M059J (cell line): ENCODE data around the gene VAV2. TPM values are rescaled to one million over a fixed set of nuclear protein-coding genes. Genes with fewer than 3 reads are reported as not detected.
"Not testable (repeated sequence)": the region's sequence is repeated elsewhere in the genome, so short reads cannot be mapped to it uniquely, and the experiment has no call there.

Source experiments
- DNase-seq: peaks from one replicate; pipeline ENCODE4 v3.0.0-alpha.2; 2012; ENCODE audit warnings: low read depth
- total RNA-seq: library from RNA; depleted of rRNA; stranded (reverse); fragments of >200 nt; shearing (Covaris generic); gene quantifications from 2 replicates; pipeline ENCODE4 v1.2.3, GENCODE V29; 2014

Gene VAV2
- total RNA-seq, 1 experiment from 2014 or later = 17.2 TPM

GRCh38 chr9:133754688-133755227 lies 237.4 kb downstream of the VAV2 start:
- DNase-seq = no peak

GRCh38 chr9:133754187-133754586 lies 237.9 kb downstream of the VAV2 start:
- DNase-seq = no peak

GRCh38 chr9:133752739-133753446 lies 239.2 kb downstream of the VAV2 start:
- no peak for DNase-seq

DNA sequence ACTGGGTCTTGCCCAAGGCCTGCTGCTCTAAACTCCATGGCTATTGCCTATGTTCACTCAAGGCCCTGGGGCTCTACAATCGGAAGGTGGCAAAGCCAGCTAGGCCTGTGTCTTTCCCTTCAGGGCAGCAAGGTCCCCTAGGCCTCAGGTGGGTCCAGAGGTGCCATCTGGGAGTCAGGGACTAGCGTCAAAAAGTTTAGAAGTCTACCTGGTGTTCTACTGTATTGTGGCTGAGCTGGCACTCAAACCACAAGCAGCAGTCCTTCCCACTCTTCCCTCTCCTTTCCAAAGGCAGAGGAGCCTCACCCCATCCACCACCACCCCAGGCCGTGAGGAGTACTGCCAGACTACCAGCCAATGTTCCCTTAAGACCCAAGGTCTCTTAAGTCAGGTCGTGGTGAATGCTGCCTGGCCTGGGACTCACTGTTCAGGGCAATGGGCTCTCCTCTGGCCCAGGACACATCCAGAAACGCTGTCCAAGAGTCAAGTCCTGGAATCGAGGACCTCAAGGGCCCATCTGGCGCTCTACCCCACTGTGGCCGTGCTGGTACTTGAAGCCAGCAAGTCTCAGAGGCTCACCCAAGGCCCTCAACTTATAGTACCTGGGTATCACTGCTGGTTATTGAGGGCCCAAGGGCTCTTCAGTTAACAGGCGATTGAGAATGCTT lies 241.0 kb downstream of the VAV2 start:
- no peak for DNase-seq

DNA sequence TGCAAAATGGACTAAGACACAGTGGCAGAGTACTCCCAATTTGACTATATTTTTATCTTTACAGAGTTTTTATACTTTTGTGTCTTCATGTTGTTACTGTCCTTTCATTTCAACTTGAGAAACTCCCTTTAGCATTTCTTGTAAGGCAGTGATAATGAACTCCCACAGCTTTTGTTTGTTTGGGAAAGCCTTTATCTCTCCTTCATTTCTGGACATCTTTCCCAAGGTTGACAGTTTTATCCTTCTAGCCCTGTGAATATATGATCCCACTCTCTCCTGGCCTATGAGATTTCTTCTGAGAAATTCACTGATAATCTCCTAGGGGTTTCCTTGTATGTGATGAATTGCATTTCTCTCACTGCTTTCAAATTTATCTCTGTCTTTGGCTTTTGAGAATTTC lies 244.8 kb downstream of the VAV2 start:
- DNase-seq = no peak

DNA sequence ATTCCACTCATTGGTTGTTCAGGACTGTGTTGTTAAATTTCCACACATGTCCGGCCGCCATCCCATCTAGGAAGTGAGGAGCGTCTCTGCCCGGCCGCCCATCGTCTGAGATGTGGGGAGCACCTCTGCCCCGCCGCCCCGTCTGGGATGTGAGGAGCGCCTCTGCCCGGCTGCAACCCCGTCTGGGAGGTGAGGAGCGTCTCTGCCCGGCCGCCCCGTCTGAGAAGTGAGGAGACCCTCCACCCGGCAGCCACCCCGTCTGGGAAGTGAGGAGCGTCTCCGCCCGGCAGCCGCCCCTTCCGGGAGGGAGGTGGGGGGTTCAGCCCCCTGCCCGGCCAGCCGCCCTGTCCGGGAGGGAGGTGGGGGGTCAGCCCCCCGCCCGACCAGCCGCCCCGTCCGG lies 247.6 kb downstream of the VAV2 start:
- not testable (repeated sequence) for DNase-seq

GRCh38 chr9:133742849-133743444 lies 249.2 kb downstream of the VAV2 start:
- DNase-seq = peak; percentile 63

GRCh38 chr9:133742251-133742650 lies 249.9 kb downstream of the VAV2 start:
- DNase-seq = no peak

GRCh38 chr9:133741716-133742115 lies 250.4 kb downstream of the VAV2 start:
- no peak for DNase-seq

GRCh38 chr9:133740911-133741310 lies 251.2 kb downstream of the VAV2 start:
- DNase-seq = no peak

DNA sequence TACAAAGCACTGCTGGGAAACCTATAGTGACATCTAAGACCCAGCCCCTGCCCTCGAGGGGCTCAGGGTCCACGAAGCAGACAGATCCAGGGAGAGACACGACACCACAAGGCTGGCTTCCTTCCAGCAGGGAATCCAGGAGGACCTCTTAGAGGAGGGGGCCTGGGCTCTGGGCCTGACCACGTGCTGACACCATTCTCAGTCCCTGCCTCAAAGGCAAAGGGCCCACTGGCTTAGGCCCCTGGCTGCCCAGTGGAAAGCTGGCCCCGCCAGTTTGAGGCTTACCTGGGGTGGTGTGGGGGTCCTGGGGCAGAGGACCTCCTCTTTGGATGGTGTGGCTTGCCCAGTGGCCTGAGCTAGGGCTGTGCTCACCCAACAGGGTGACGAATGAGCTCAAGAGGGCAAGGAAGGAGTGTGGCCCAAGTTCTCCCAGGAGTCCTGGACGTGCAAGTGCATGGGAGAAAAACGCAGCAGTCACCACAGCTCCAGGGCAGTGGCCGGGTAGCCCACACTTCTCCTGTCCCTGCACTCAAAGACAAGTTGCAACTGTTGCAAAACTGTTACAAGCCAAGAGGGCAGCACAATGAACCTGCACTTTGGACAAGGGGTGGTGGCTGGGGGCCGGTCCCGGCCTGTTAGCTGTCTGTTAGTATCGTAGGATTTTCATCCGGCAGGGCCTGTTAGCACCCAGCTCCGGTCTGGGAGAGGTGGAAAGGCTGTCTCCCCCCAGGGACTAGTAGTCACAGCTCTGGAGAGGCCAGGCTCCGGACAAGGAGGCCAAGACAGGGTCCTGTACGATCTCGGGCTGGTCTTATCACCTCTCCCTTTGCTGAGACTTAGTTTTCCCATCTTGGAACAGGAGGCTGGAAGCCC lies 252.5 kb downstream of the VAV2 start:
- DNase-seq = no peak

- DNase-seq = no peak
These were observed 253.4 kb downstream of the VAV2 start for GRCh38 chr9:133738640-133739225.

DNA sequence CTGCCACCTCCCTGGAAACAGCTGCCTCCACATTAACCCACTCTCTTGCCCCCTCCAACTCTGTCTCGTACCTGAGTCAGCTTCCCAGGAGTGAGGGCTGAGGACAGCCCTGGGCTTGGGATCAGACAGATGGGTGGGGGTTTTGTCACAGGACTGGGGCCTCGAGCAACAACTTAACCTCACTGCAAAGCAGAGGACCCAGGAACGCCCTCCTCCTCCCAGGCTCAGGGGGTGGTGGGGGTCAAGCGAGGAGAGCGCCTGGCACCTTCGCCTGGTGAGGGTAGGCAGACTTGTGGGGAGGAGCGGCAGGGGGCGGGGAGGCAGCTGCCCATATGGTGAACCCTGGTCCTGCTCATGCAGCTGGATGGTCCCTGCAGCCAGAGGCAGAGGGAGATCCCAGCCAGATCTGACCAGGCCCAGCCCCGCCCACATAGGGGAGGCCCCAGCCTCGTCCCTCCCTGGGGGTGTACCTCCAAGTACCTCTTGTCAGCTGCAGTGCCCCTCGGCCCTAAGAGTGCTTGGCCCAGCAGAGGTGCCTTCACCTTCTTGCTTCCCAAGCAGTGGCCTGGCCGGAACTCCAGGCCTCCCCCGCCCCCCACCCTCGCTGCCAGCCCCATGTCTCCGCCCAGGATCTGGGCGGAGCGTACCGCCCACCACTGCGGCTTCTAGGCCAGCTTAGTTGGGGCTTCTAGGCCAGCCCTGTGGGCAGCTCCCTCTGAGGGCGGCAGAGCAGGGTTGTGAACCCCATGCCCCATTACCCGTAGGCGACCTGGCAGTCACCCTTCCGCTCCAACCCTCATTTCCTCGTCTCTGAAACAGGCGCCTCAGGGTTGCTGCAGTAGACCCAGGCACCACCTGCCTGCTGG lies 254.1 kb downstream of the VAV2 start, which contains the start of gene SARDH:
Gene SARDH (minus strand): TSS at position 579 of the 866 bp plus-strand sequence. CDS start 4,179 bp downstream, outside the sequence.
- DNase-seq = no peak

GRCh38 chr9:133737071-133737773 lies 254.9 kb downstream of the VAV2 start:
- no peak for DNase-seq

DNA sequence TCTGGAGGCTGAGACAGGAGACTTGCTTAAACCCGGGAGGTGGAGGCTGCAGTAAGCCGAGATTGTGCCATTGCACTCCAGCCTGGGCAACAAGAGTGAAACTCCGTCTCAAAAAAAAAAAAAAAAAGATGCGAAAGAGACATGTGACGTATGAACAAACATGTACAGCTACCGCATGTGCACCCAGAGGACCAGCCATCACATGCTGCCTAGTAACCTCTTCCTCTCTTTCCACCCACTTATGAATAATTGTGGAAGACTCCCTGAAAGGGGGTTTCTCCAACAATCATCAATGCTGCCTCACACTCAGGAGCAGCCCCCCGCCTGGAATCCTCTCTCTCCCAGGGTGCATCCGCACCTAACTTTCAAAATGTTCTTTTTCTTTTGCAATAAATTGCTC lies 256.2 kb downstream of the VAV2 start:
- DNase-seq = no peak

DNA sequence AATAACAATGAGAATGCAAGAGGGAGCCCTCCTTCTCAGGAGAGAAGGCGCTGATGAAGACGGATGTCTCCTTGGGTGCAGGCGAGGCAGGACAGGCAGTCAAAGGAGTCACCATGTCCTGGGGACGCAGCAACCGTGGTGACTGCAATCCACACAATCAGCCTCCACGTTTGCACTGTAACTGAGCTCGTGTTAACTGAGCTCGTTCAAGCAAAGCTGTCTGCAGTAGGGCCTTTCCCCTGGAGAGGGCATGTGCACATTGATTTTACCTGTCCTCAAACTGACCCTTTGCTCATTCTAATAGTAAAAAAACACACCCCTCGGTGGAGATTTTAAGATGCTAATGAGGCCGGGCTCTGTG lies 256.7 kb downstream of the VAV2 start:
- no peak for DNase-seq

- no peak for DNase-seq
These were observed 257.3 kb downstream of the VAV2 start for GRCh38 chr9:133734590-133735414.

- no peak for DNase-seq
These were observed 258.2 kb downstream of the VAV2 start for GRCh38 chr9:133733796-133734533.
